Measurements from ENCODE around the gene KCNH8.

Gene KCNH8

DNA sequence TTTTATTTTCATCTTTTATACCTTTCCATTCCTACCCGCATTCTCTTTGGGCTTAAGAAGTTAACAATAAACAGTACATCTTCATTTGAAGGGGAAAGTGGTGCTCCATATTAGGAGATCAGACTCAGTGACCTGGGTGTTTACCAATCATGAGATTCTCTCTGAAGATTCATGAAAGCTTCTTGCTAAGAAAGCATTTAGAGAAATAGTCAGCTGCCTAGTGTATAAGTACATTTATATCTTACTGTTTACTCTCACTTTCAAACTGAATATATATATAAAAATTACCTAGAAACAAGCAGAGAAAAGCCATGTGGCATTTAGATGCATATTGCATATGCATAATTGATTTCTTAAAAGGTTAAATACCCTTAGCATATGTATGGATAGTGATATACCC, 100.5 kb downstream of the KCNH8 start:
- TF ChIP-seq ESRRG (CRISPR knock-in tag; IDR thresholded peaks at IDR 0.05) (no peak), ZFP30 (CRISPR knock-in tag; IDR thresholded peaks at IDR 0.05) (no peak)
- TF ChIP-seq, protein P1, sequence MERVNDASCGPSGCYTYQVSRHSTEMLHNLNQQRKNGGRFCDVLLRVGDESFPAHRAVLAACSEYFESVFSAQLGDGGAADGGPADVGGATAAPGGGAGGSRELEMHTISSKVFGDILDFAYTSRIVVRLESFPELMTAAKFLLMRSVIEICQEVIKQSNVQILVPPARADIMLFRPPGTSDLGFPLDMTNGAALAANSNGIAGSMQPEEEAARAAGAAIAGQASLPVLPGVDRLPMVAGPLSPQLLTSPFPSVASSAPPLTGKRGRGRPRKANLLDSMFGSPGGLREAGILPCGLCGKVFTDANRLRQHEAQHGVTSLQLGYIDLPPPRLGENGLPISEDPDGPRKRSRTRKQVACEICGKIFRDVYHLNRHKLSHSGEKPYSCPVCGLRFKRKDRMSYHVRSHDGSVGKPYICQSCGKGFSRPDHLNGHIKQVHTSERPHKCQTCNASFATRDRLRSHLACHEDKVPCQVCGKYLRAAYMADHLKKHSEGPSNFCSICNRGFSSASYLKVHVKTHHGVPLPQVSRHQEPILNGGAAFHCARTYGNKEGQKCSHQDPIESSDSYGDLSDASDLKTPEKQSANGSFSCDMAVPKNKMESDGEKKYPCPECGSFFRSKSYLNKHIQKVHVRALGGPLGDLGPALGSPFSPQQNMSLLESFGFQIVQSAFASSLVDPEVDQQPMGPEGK (CRISPR knock-in tag; IDR thresholded peaks at IDR 0.05; ENCODE audit: borderline replicate concordance), result no peak
- no peak for ATAC-seq

DNA sequence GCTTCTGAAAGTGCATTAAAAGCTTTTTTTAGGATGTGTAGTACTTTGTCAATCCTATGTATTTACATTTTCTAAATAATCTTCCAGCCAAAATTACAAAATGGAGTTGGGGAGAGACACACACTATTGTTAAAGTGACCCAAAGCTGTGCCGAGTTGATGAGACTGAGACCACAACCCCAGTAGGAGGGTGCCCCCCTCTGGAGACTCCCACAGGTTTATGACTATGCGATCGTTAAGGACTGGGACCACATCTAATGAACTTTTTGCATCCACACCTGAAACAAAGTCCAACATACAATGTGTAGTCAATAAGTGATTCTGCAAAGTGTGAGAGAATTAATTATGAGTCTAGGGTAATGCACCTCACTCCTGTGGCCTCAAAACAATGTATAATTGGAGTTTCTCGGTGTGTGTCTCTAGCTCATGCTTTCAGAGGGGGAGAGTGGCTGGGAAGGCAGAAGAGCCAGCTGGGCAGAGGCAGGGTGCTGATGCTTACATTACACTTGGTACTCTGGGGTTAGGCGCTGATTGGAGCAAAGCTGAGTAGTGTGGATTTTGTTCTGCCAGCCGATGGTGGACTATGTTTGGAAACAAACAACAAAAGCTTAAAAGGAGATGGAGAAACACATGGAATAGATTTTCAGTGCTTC, 102.8 kb downstream of the KCNH8 start:
- no peak for TF ChIP-seq SNAI2 (CRISPR knock-in tag; IDR thresholded peaks at IDR 0.05)
- TF ChIP-seq, protein P2, sequence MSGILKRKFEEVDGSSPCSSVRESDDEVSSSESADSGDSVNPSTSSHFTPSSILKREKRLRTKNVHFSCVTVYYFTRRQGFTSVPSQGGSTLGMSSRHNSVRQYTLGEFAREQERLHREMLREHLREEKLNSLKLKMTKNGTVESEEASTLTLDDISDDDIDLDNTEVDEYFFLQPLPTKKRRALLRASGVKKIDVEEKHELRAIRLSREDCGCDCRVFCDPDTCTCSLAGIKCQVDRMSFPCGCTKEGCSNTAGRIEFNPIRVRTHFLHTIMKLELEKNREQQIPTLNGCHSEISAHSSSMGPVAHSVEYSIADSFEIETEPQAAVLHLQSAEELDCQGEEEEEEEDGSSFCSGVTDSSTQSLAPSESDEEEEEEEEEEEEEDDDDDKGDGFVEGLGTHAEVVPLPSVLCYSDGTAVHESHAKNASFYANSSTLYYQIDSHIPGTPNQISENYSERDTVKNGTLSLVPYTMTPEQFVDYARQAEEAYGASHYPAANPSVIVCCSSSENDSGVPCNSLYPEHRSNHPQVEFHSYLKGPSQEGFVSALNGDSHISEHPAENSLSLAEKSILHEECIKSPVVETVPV (CRISPR knock-in tag; IDR thresholded peaks at IDR 0.05), result no peak
- TF ChIP-seq TOX (CRISPR knock-in tag; IDR thresholded peaks at IDR 0.05; ENCODE audit: borderline replicate concordance), result no peak
- no peak for TF ChIP-seq ARNTL (CRISPR knock-in tag; IDR thresholded peaks at IDR 0.05; ENCODE audit: borderline replicate concordance, low read depth)
- TF ChIP-seq ZNF565 (CRISPR knock-in tag; conservative IDR thresholded peaks at IDR 0.05; ENCODE audit: low read depth), result no peak
- TF ChIP-seq BACH2 (CRISPR knock-in tag; IDR thresholded peaks at IDR 0.05; ENCODE audit: borderline replicate concordance), result no peak
- TF ChIP-seq ZNF8 (CRISPR knock-in tag; IDR thresholded peaks at IDR 0.05), result no peak
- TF ChIP-seq, protein P1 (CRISPR knock-in tag; IDR thresholded peaks at IDR 0.05; ENCODE audit: borderline replicate concordance), result no peak
- no peak for TF ChIP-seq GLIS3 (CRISPR knock-in tag; IDR thresholded peaks at IDR 0.05)
- TF ChIP-seq ZFP30 (CRISPR knock-in tag; IDR thresholded peaks at IDR 0.05), result no peak
- TF ChIP-seq ZC3H10 (CRISPR knock-in tag; IDR thresholded peaks at IDR 0.05), result no peak
- TF ChIP-seq CSDC2 (CRISPR knock-in tag; IDR thresholded peaks at IDR 0.05), result no peak
- TF ChIP-seq, protein P3, sequence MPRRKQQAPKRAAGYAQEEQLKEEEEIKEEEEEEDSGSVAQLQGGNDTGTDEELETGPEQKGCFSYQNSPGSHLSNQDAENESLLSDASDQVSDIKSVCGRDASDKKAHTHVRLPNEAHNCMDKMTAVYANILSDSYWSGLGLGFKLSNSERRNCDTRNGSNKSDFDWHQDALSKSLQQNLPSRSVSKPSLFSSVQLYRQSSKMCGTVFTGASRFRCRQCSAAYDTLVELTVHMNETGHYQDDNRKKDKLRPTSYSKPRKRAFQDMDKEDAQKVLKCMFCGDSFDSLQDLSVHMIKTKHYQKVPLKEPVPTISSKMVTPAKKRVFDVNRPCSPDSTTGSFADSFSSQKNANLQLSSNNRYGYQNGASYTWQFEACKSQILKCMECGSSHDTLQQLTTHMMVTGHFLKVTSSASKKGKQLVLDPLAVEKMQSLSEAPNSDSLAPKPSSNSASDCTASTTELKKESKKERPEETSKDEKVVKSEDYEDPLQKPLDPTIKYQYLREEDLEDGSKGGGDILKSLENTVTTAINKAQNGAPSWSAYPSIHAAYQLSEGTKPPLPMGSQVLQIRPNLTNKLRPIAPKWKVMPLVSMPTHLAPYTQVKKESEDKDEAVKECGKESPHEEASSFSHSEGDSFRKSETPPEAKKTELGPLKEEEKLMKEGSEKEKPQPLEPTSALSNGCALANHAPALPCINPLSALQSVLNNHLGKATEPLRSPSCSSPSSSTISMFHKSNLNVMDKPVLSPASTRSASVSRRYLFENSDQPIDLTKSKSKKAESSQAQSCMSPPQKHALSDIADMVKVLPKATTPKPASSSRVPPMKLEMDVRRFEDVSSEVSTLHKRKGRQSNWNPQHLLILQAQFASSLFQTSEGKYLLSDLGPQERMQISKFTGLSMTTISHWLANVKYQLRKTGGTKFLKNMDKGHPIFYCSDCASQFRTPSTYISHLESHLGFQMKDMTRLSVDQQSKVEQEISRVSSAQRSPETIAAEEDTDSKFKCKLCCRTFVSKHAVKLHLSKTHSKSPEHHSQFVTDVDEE (CRISPR knock-in tag; IDR thresholded peaks at IDR 0.05), result no peak
- TF ChIP-seq ISL1 (CRISPR knock-in tag; IDR thresholded peaks at IDR 0.05), result no peak
- ATAC-seq, result no peak

DNA sequence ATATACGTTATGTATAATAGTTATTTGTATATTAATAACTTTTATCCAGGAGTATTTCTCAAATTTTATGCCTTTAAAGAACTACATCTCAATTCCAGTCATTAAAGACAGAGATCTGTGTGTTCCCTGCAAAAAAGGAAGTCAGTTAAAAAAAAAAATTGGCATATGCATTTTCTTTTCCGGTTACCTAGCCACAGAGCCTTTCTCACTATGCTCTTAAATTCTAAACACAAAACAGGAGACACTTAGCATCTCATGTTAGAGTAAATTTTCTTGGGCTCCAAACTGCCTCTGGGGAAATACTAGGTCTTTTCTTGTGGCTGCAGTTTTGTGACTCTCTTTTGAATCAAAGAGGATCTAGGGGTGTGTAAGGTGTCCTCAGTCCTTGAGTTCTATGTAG, 105.9 kb downstream of the KCNH8 start:
- ATAC-seq, result no peak
- TF ChIP-seq ZFP3 (CRISPR knock-in tag; IDR thresholded peaks at IDR 0.05), result no peak

DNA sequence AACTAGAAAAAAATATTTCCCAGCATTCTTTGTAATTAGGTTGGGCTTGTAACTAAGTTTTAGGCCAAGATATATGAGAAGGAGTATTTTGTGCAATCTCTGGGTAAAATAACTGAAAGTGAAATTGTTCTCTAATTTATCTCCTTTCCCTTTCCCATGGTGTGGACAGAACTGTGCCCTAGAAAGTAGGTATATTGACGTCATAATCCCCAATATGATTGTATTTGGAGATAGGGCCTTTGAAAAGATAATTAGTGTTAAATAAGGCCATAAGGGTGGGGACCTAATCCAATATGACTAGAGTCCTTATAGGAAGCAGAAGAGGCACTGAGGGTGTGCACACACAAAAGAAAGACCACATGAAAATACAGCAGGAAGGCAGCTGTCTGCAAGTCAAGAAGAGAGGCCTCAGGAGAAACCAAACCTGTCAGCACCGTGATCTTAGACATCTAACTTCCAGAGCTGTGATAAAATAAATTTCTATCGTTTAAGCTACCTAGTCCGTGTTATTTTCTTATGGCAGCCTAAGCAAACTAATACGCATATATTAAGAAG, 106.6 kb downstream of the KCNH8 start:
- no peak for TF ChIP-seq ZC3H10 (CRISPR knock-in tag; IDR thresholded peaks at IDR 0.05)
- TF ChIP-seq, protein P4, sequence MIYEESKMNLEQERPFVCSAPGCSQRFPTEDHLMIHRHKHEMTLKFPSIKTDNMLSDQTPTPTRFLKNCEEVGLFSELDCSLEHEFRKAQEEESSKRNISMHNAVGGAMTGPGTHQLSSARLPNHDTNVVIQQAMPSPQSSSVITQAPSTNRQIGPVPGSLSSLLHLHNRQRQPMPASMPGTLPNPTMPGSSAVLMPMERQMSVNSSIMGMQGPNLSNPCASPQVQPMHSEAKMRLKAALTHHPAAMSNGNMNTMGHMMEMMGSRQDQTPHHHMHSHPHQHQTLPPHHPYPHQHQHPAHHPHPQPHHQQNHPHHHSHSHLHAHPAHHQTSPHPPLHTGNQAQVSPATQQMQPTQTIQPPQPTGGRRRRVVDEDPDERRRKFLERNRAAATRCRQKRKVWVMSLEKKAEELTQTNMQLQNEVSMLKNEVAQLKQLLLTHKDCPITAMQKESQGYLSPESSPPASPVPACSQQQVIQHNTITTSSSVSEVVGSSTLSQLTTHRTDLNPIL (CRISPR knock-in tag; IDR thresholded peaks at IDR 0.05; ENCODE audit: low read depth), result no peak
- TF ChIP-seq ZFP30 (CRISPR knock-in tag; IDR thresholded peaks at IDR 0.05), result no peak
- no peak for TF ChIP-seq TCF4 (CRISPR knock-in tag; IDR thresholded peaks at IDR 0.05; ENCODE audit: borderline replicate concordance)
- TF ChIP-seq ARNTL (CRISPR knock-in tag; IDR thresholded peaks at IDR 0.05; ENCODE audit: borderline replicate concordance, low read depth), result no peak
- TF ChIP-seq, protein P1 (CRISPR knock-in tag; IDR thresholded peaks at IDR 0.05; ENCODE audit: borderline replicate concordance), result no peak
- TF ChIP-seq CSDC2 (CRISPR knock-in tag; IDR thresholded peaks at IDR 0.05), result no peak
- no peak for TF ChIP-seq ZNF565 (CRISPR knock-in tag; conservative IDR thresholded peaks at IDR 0.05; ENCODE audit: low read depth)
- TF ChIP-seq ZFP3 (CRISPR knock-in tag; IDR thresholded peaks at IDR 0.05), result no peak
- TF ChIP-seq TOX (CRISPR knock-in tag; IDR thresholded peaks at IDR 0.05; ENCODE audit: borderline replicate concordance), result no peak
- no peak for ATAC-seq

Data from SK-N-SH treated with all-trans-retinoic acid at 6 μM for 48 hours (cell line).